ENCODE data around the gene HTR3C.
"Not testable (repeated sequence)": the region's sequence is repeated elsewhere in the genome, so short reads cannot be mapped to it uniquely, and the experiment has no call there.

Gene HTR3C

GRCh38 chr3:184037816-184038215 is 15.0 kb upstream of the HTR3C start:
- no peak for DNase-seq

DNA sequence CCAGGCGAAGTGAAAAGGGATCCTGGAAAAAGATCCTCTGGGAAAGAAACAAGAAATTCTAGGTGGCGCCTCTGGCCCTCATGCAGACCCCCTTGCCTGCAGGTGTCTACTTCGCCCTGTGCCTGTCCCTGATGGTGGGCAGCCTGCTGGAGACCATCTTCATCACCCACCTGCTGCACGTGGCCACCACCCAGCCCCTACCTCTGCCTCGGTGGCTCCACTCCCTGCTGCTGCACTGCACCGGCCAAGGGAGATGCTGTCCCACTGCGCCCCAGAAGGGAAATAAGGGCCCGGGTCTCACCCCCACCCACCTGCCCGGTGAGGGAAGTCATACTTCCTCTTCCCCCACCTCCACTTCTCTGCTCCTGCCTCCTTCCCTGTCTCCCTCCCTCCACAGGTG is 14.5 kb upstream of the HTR3C start:
- not testable (repeated sequence) for DNase-seq

GRCh38 chr3:184039414-184039813 is 13.4 kb upstream of the HTR3C start:
- no peak for DNase-seq

DNA sequence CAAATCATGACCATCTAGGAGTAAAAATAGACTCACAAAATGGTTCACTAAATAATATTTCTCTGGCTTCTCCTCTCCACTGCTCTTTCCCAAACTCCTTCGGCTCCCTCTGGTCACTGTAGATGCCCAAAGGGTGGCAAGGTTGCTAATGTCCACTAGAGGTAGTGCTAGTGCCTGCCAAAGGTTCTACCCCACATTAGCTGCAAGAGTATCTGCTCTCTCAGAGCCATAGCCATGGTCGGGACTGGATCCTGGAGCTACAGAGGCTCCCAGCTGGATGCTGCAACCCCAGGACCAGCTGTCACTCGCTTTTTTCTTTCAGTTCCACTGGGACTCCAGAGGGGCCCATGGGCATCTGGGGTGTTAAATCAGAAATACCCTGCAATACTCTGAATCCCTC is 12.8 kb upstream of the HTR3C start:
- no peak for DNase-seq

- no peak for DNase-seq
These were observed 10.2 kb upstream of the HTR3C start for GRCh38 chr3:184042617-184043016.

GRCh38 chr3:184045995-184046394 is 6.9 kb upstream of the HTR3C start:
- no peak for DNase-seq

DNA sequence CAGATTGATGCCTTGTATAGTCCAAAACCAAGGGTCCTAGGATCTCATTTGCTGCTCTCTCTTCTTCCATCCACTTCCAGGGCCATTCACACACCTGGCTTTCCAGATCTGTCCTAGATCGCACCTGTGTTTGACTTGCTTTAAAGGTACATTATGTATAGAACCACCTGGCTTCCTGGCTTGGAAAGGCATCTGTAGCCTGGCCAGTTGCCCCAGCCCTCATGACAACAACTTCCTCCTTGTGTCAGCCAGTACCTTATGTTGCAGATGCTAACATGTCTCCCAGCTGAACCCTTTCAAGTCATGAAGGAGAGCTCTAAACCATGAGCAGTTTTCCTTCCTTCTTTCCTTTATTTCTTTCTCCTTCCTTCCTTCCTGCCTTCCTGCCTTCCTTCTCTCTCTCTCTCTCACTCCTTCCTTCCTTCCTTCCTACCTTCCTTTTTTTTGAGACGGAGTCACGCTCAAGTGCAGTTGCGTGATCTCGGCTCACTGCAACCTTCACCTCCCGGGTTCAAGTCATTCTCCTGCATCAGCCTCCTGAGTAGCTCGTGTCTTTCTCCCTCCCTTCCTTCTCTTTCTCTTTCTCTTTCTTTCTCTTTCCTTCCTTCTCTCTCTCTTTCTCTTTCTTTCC is 2.5 kb upstream of the HTR3C start:
- DNase-seq: no peak

DNA sequence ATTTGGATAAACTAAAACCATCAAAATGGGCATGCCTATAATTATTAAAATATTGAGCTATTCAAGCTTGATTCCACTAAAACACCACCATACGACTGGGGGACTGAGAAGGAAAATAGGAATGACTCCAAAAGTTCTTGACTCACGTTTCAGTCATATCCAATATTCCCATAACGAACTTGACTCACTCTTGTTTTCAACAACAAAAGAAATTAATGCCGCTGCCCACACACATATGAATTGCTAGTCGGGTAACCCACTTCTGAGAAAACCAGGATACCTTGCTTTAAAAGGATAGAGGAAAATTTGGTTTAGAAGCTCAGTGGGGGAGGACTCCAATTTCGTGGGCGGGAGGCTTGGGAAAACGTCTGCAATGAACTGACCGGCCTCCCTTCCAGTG is 5.2 kb downstream of the HTR3C start:
- DNase-seq: no peak

DNA sequence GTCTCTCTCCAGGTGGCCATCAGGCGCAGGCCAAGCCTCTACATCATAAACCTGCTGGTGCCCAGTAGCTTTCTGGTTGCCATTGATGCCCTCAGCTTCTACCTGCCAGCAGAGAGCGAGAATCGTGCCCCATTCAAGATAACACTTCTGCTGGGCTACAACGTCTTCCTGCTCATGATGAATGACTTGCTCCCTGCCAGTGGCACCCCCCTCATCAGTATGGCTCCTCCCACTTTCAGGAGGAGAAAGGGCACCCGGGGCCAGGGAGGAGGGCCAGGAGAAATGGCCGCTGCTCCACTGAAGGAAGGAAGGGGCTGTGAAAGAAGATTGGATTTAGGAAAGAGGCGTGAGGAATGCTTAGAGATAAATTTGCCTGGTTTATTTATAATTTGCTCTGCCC is 6.6 kb downstream of the HTR3C start:
- no peak for DNase-seq

DNA sequence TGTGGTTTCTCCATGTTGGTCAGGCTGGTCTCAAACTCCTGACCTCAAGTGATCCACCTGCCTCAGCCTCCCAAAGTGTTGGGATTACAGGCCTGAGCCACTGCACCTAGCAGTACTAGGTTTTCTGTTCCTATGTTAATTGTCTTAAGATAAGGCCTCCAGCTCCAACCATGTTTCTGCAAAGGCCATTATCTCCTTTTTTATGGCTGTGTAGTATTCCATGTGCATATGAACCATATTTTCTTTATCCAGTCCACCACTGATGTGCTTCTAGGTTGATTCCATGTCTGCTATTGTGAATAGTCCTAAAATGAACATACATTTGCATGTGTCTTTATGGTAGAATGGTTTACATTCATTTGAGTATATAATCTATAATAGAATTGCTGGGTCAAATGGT is 9.8 kb downstream of the HTR3C start:
- DNase-seq: no peak

DNA sequence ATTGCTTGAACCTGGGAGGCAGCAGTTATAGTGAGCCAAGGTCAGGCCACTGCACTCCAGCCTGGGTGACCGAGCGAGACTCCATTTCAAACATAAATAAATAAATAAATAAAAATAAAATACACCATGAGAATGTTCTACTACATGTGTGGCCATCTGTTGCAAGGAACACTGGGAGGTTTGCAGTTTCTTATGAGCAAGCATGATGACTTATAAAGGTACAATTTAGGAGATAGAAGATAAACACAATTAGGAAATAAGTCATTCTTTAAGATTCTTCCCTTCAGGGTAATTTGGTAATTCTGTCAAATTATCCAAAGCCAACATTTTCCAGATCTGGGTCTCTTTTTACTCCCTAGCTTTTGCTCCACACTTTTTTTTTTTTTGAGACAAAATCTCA is 13.4 kb downstream of the HTR3C start:
- DNase-seq: no peak

GRCh38 chr3:184067573-184068055 is 14.8 kb downstream of the HTR3C start:
- DNase-seq: no peak

GRCh38 chr3:184068344-184068743 is 15.5 kb downstream of the HTR3C start:
- no peak for DNase-seq

DNA sequence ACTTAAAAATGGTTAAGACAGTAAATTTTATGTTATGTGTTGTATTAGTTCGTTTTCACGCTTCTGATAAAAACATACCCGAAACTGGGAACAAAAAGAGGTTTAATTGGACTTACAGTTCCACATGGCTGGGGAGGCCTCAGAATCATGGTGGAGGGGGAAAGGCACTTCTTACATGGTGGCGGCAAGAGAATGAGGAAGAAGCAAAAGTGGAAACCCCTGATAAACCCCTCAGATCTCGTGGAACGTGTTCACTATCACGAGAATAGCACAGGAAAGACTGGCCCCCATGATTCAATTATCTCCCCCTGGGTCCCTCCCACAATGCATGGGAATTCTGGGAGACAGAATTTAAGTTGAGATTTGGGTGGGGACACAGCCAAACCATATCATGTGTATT is 18.3 kb downstream of the HTR3C start:
- DNase-seq: not testable (repeated sequence)

GRCh38 chr3:184073621-184074020 is 20.8 kb downstream of the HTR3C start:
- no peak for DNase-seq

GRCh38 chr3:184075901-184076300 is 23.1 kb downstream of the HTR3C start:
- no peak for DNase-seq

GRCh38 chr3:184077881-184078280 is 25.0 kb downstream of the HTR3C start:
- no peak for DNase-seq

GRCh38 chr3:184078851-184079250 is 26.0 kb downstream of the HTR3C start:
- no peak for DNase-seq

DNA sequence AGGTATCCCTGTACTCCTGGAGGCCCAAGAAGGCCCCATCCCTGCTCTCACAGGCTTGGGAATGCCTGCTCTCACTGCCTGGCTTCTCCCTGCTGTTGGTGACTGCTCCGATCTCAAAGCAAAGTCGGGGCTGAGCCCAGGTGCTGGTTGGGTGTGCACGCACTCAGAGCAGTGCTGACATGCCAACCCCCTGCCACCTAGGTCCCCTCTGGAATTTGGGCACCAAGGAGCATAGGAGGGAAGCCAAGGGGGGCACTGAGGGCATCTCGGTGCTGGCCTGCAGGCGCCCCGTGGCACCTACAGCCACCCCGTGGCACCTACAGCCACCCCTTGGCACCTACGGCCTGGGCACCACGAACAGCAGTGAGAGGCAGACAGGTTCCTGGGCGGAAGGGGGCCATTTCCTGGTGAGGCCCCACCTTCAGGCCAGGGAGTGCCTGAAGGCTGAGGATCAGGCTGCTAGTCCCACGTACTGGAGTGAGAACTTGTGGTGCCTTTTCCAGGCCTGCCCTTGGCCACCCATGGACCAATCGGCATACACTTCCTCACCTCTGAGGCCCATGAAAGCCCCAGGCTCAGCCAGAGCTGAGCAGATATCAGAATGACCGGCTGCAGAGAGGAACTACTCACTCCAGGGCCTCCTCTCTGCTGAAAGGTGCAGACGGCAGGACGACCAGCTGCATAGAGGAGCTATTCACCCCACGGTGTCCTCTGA is 28.4 kb downstream of the HTR3C start:
- no peak for DNase-seq

GRCh38 chr3:184082034-184082433 is 29.2 kb downstream of the HTR3C start:
- no peak for DNase-seq

DNA sequence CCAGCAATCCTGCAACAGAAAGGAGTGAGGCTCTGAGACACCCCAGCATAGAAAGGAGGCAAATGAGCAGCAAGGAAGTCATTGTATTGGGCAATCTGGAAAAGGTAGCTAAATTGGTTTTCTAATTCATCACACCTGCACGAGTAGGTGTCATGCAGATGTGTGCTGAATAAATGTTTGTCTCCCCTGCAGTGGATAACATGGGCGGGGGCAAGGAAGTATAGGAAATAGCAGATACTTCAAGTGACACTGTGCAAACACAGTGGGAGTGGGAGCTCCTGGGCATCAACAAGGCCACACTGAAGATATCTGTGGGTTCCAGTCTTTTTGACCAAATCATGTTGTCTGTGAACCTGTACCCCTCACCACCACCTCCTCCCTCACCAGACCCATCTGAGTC is 29.6 kb downstream of the HTR3C start:
- DNase-seq: no peak

- no peak for DNase-seq
These were observed 32.6 kb downstream of the HTR3C start for GRCh38 chr3:184085389-184085852.

GRCh38 chr3:184092199-184092598 is 39.4 kb downstream of the HTR3C start:
- no peak for DNase-seq

GRCh38 chr3:184096811-184097383 is 44.0 kb downstream of the HTR3C start, which contains the start of gene HTR3E:
TSS of gene HTR3E (plus strand) at chr3:184097064. CDS start at chr3:184097530, 466 bp downstream.
- no peak for DNase-seq
